ENCODE measurements around the gene EMC1.
"Not testable (repeated sequence)": the region's sequence is repeated elsewhere in the genome, so short reads cannot be mapped to it uniquely, and the experiment has no call there.

EMC1 gene

GRCh38 chr1:19251305-19252196, at the start of gene EMC1, which contains the start of gene MRTO4:
Gene EMC1 (minus strand): TSS chr1:19251524. CDS start chr1:19251509, 15 bp downstream.
Gene MRTO4 (plus strand): TSS chr1:19251805. CDS start chr1:19251836, 31 bp downstream.
- DNase-seq (ENCODE audit: extremely low read depth, low read depth): peak; percentile 15
- no peak for TF ChIP-seq CTCF (IDR thresholded peaks at IDR 0.05; ENCODE audit: low read depth, low read length)

DNA sequence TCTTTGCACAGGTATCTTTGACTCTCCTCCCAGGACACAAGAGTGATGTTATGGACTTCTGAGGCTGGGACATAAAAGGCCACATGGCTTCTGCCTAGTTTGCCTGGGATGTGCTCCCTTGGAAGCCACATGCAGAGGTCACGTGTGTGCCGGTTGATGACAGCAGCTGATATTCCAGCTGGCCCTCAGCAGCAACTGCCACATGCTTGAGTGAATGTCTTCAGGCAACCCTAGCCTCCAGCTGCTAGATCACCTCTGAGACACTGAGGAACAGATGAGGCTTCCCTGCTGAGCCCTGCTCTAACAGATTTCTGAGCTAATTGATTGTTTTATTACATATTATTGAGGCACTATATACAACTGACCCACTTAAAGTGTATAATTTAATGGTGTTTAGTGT, 48.9 kb upstream of the EMC1 start:
- TF ChIP-seq CTCF (IDR thresholded peaks at IDR 0.05; ENCODE audit: low read depth, low read length): no peak
- no peak for DNase-seq (ENCODE audit: extremely low read depth, low read depth)

- TF ChIP-seq CTCF (IDR thresholded peaks at IDR 0.05; ENCODE audit: low read depth, low read length): no peak
- no peak for DNase-seq (ENCODE audit: extremely low read depth, low read depth)
Observed at GRCh38 chr1:19294638-19295037, 43.3 kb upstream of the EMC1 start.

DNA sequence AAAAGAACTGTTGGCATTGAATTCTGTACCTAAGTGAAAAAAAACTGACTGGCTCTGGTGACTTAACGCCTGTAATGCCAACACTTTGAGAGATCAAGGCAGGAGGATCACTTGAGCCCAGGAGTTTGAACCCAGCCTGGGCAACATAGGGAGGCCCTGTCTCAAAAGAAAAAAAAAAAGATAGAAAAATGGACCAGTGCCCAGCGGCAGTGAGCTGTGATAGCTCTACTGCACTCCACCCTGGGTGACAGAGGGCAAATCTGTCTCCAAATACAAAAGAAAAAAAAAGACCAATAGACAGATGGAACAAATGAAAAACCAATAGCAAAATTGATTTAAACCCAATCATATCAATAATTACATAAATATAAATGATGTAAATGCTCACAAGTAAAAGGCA, 37.9 kb upstream of the EMC1 start:
- TF ChIP-seq CTCF (IDR thresholded peaks at IDR 0.05; ENCODE audit: low read depth, low read length): no peak
- no peak for DNase-seq (ENCODE audit: extremely low read depth, low read depth)

DNA sequence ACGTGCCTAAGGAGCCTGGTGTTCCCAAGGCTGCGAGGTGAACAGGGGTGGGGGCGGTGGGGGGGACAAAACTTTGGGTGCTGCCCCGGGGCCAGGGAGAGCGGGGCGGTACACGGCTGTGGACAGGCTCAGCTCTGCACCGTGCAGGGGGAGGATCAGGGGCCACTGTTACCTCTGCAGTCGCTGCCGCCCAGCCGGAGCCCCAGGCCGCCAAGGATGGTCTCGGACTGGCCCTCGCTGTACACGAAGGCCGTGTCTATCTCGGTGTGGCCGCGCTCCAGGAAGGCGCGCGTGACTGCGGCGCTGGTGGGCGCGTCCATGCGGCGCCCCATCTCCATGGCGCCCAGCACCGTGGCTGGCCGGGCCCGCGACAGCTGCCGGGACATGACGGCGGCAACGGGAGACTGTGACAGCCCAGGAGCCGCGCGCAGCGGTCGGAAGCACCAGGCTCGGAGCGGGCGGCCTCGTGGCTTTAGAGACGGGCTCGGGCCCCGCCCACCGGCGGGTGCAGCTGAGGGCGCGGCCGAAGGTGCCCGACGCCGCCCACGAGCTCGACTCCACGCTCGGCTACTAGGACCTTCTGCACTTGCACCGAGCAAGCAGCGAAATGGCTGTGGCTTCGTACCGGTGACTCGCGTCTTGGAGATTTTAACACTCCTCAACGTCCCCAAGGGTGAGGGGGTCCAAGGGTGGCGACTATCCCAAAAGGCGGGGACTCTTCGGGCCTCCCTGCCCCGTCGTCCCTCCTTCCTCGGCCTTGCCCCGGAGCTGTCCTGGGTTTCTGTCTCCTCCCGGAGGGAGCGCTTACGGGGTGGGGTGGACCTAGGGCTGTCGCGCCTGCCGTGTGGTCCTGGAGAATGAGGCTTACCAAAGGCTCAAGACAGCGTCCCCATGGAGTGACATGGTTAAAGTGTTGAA, 37.3 kb upstream of the EMC1 start, which contains the start of gene AKR7A3:
Gene AKR7A3 (minus strand): TSS at position 447 of the 918 bp plus-strand sequence. CDS start 61 bp downstream, at position 386.
- not testable (repeated sequence) for DNase-seq (ENCODE audit: extremely low read depth, low read depth)

DNA sequence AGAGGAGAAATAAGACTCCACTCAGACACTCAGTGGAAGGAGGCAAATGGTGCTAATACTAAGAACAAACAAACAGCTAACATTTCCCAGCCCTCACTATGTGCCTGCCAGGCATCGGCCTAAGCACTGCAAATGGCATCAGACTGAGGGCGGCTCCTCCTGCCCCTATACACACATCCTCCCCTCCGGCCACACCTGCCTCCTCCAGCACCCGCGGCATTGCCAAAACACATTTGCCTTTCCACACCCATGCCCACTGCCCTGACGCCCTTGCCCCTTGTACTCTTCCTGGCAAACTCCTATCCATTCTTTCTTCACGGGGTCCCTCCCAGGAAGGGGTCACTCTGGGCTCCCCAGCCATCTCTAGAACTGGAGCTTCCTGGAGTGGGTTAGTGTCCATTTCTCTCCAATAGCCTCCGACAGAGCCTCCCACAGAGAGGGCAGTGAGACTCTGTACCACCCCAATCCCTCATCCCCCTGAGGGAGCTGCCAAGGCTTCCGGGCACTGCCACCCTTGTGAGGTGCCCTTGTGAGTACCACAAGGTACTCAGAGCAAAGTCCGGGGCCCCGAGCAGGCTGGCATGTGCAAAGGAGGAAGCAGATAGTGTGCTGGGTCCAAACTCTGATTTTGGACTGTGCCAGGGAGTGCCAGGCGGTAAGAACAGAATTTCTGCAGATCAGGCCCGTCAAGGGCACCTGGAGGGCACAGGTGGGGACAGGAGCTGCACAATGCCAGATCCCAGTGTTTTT, 36.3 kb upstream of the EMC1 start:
- no peak for TF ChIP-seq CTCF (IDR thresholded peaks at IDR 0.05; ENCODE audit: low read depth, low read length)
- DNase-seq (ENCODE audit: extremely low read depth, low read depth): no peak

GRCh38 chr1:19285807-19286206, 34.5 kb upstream of the EMC1 start:
- DNase-seq (ENCODE audit: extremely low read depth, low read depth): not testable (repeated sequence)

- not testable (repeated sequence) for DNase-seq (ENCODE audit: extremely low read depth, low read depth)
Observed at GRCh38 chr1:19285366-19285765, 34.0 kb upstream of the EMC1 start.
